ENCODE results near the gene RPS15.

Gene RPS15

GRCh38 chr19:1396019-1396767 is 42.0 kb upstream of the RPS15 start:
- peaks cover 14% of the 10 kb centered on the region for H3K79me2 ChIP-seq (ENCODE audit: control insufficient read depth, low read length)
- no peak for TF ChIP-seq EZH2phosphoT487 (IDR thresholded peaks at IDR 0.05; ENCODE audit: borderline replicate concordance, low read length)
- TF ChIP-seq, protein P1, sequence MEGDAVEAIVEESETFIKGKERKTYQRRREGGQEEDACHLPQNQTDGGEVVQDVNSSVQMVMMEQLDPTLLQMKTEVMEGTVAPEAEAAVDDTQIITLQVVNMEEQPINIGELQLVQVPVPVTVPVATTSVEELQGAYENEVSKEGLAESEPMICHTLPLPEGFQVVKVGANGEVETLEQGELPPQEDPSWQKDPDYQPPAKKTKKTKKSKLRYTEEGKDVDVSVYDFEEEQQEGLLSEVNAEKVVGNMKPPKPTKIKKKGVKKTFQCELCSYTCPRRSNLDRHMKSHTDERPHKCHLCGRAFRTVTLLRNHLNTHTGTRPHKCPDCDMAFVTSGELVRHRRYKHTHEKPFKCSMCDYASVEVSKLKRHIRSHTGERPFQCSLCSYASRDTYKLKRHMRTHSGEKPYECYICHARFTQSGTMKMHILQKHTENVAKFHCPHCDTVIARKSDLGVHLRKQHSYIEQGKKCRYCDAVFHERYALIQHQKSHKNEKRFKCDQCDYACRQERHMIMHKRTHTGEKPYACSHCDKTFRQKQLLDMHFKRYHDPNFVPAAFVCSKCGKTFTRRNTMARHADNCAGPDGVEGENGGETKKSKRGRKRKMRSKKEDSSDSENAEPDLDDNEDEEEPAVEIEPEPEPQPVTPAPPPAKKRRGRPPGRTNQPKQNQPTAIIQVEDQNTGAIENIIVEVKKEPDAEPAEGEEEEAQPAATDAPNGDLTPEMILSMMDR (IDR thresholded peaks at IDR 0.05; ENCODE audit: low read depth, low read length, poor library complexity, severe bottlenecking) = no peak
- peaks cover 8% of the 10 kb centered on the region for H3K4me1 ChIP-seq (ENCODE audit: control insufficient read depth, low read length)
- peaks cover 3% of the 10 kb centered on the region; the same call in 1 of the 2 replicates for H3F3A ChIP-seq (ENCODE audit: control insufficient read depth, insufficient read depth)
- H4K20me1 ChIP-seq (ENCODE audit: control insufficient read depth, insufficient read depth, low read depth, low read length) = peaks cover 3% of the 10 kb centered on the region
- H3K4me3 ChIP-seq (ENCODE audit: low read length) = no peak overlapping the region
- no peak overlapping the region for H3K4me2 ChIP-seq (ENCODE audit: low read length)
- no peak overlapping the region for H3K27ac ChIP-seq (ENCODE audit: low read depth, low read length)
- H3K36me3 ChIP-seq (ENCODE audit: control insufficient read depth, low read length) = peaks cover 27% of the 10 kb centered on the region; the same call in 1 of the 2 replicates
- H3K27me3 ChIP-seq (ENCODE audit: control insufficient read depth, low read length) = no peaks in the 10 kb centered on the region
- no peaks in the 10 kb centered on the region for H3K9me3 ChIP-seq (ENCODE audit: control insufficient read depth, insufficient read depth, low read length)
- no peaks in the 10 kb centered on the region for H3K9me2 ChIP-seq (replicated peaks; ENCODE audit: control insufficient read depth, low read length)

GRCh38 chr19:1396768-1397679 is 41.2 kb upstream of the RPS15 start:
- H3K4me3 ChIP-seq (ENCODE audit: low read length) = no peak overlapping the region
- no peaks in the 10 kb centered on the region for H3K9me2 ChIP-seq (replicated peaks; ENCODE audit: control insufficient read depth, low read length)
- TF ChIP-seq EZH2phosphoT487 (IDR thresholded peaks at IDR 0.05; ENCODE audit: borderline replicate concordance, low read length) = no peak
- TF ChIP-seq, protein P1 (IDR thresholded peaks at IDR 0.05; ENCODE audit: low read depth, low read length, poor library complexity, severe bottlenecking) = no peak
- H3K36me3 ChIP-seq (ENCODE audit: control insufficient read depth, low read length) = peaks cover 27% of the 10 kb centered on the region; the same call in 1 of the 2 replicates
- H4K20me1 ChIP-seq (ENCODE audit: control insufficient read depth, insufficient read depth, low read depth, low read length) = peaks cover 3% of the 10 kb centered on the region
- peaks cover 13% of the 10 kb centered on the region for H3K4me1 ChIP-seq (ENCODE audit: control insufficient read depth, low read length)
- H3F3A ChIP-seq (ENCODE audit: control insufficient read depth, insufficient read depth) = peaks cover 3% of the 10 kb centered on the region; the same call in 1 of the 2 replicates
- H3K79me2 ChIP-seq (ENCODE audit: control insufficient read depth, low read length) = peaks cover 14% of the 10 kb centered on the region
- H3K27me3 ChIP-seq (ENCODE audit: control insufficient read depth, low read length) = no peaks in the 10 kb centered on the region
- H3K9me3 ChIP-seq (ENCODE audit: control insufficient read depth, insufficient read depth, low read length) = no peaks in the 10 kb centered on the region
- H3K4me2 ChIP-seq (ENCODE audit: low read length) = no peak overlapping the region
- no peak overlapping the region for H3K27ac ChIP-seq (ENCODE audit: low read depth, low read length)

GRCh38 chr19:1397838-1398237 is 40.4 kb upstream of the RPS15 start:
- peaks cover 21% of the 10 kb centered on the region for H3K4me1 ChIP-seq (ENCODE audit: control insufficient read depth, low read length)
- no peak overlapping the region for H3K27ac ChIP-seq (ENCODE audit: low read depth, low read length)
- peaks cover 3% of the 10 kb centered on the region; the same call in 1 of the 2 replicates for H3F3A ChIP-seq (ENCODE audit: control insufficient read depth, insufficient read depth)
- peaks cover 19% of the 10 kb centered on the region; the same call in 1 of the 2 replicates for H3K36me3 ChIP-seq (ENCODE audit: control insufficient read depth, low read length)
- no peak overlapping the region for H3K4me2 ChIP-seq (ENCODE audit: low read length)
- no peaks in the 10 kb centered on the region for H3K9me2 ChIP-seq (replicated peaks; ENCODE audit: control insufficient read depth, low read length)
- peaks cover 7% of the 10 kb centered on the region for H3K27me3 ChIP-seq (ENCODE audit: control insufficient read depth, low read length)
- peaks cover 14% of the 10 kb centered on the region for H3K79me2 ChIP-seq (ENCODE audit: control insufficient read depth, low read length)
- TF ChIP-seq, protein P1 (IDR thresholded peaks at IDR 0.05; ENCODE audit: low read depth, low read length, poor library complexity, severe bottlenecking) = no peak
- TF ChIP-seq EZH2phosphoT487 (IDR thresholded peaks at IDR 0.05; ENCODE audit: borderline replicate concordance, low read length) = no peak
- no peak overlapping the region for H3K4me3 ChIP-seq (ENCODE audit: low read length)
- H3K9me3 ChIP-seq (ENCODE audit: control insufficient read depth, insufficient read depth, low read length) = no peaks in the 10 kb centered on the region
- H4K20me1 ChIP-seq (ENCODE audit: control insufficient read depth, insufficient read depth, low read depth, low read length) = peaks cover 3% of the 10 kb centered on the region

All from DOHH2 (cell line).